Epithelial cell of proximal tubule (primary cell): ENCODE data around the gene RIPOR3. TPM values are rescaled to one million over a fixed set of nuclear protein-coding genes. Genes with fewer than 3 reads are reported as not detected.

Source experiments
- DNase-seq: peaks from one replicate; pipeline ENCODE4 v3.0.0-alpha.2; 2011; ENCODE audit warnings: low read depth
- H3K4me3 ChIP-seq: 2 replicates; pipeline ENCODE4 v1.5.1; 2011; ENCODE audit warnings: low read depth, mild to moderate bottlenecking, low read length
- CTCF ChIP-seq: conservative IDR thresholded peaks from 2 replicates; pipeline ENCODE4 v1.5.1; 2012; ENCODE audit warnings: low read depth, mild to moderate bottlenecking, low read length
- total RNA-seq: library from RNA; depleted of rRNA; stranded (reverse); fragments of >200 nt; gene quantifications from 2 replicates; pipeline ENCODE4 v1.2.3, GENCODE V29; 2015

RIPOR3 gene
- total RNA-seq, 1 donor from 2014 or later: 1.8 TPM

- H3K4me3 ChIP-seq: no peak overlapping the region
- no peak for DNase-seq
- TF ChIP-seq CTCF: no peak
Measured at GRCh38 chr20:50659975-50660670, 31.2 kb downstream of the RIPOR3 start.

GRCh38 chr20:50658804-50659380 is 32.5 kb downstream of the RIPOR3 start:
- no peak overlapping the region for H3K4me3 ChIP-seq
- DNase-seq: no peak
- TF ChIP-seq CTCF: no peak

GRCh38 chr20:50655311-50655880 is 35.9 kb downstream of the RIPOR3 start:
- TF ChIP-seq CTCF: no peak
- no peak overlapping the region for H3K4me3 ChIP-seq
- DNase-seq: no peak

- TF ChIP-seq CTCF: no peak
- no peak overlapping the region for H3K4me3 ChIP-seq
- no peak for DNase-seq
Measured at GRCh38 chr20:50654904-50655303, 36.4 kb downstream of the RIPOR3 start.

GRCh38 chr20:50652702-50653294 is 38.5 kb downstream of the RIPOR3 start:
- H3K4me3 ChIP-seq: no peak overlapping the region
- DNase-seq: no peak
- TF ChIP-seq CTCF: no peak

GRCh38 chr20:50651676-50652075 is 39.7 kb downstream of the RIPOR3 start:
- TF ChIP-seq CTCF: no peak
- no peak overlapping the region for H3K4me3 ChIP-seq
- DNase-seq: no peak
